HEK293 (cell line): ENCODE data around the gene REG3G.

ENCODE experiments used
- CTCF ChIA-PET: fragments of 350-600 bp; formaldehyde crosslinking; extraction: SDS; loops from one replicate; lab custom pipeline; 2021; ENCODE audit warnings: antibody characterized with exemption; lab: Yijun Ruan, JAX
- POLR2A ChIA-PET: fragments of 300-600 bp; formaldehyde crosslinking; extraction: SDS; loops from one replicate; lab custom pipeline; 2020; ENCODE audit warnings: antibody characterized with exemption, inconsistent platforms; lab: Yijun Ruan, JAX
- H3K27ac ChIP-seq: fragments of 200-500 bp; sonication (Bioruptor generic); 2 replicates; pipeline ENCODE4 v1.5.1; 2014; ENCODE audit warnings: low read depth, low read length, control low read depth, inconsistent platforms; ENCODE audit errors: extremely low read depth
- H3K36me3 ChIP-seq, 2 experiments: fragments of 200-500 bp in 1 of 2; sonication (Bioruptor generic) in 1 of 2; 1 replicate in 1 of 2; 2 replicates in 1 of 2; pipeline ENCODE4 v1.5.1; 2014 to 2017; ENCODE audit warnings: inconsistent platforms in 2 of 2, low read length in 2 of 2; ENCODE audit not compliant: control insufficient read depth in 2 of 2, insufficient read depth in 1 of 2
- H3K4me1 ChIP-seq: fragments of 200-500 bp; sonication (Bioruptor generic); 2 replicates; pipeline ENCODE4 v1.5.1; 2014; ENCODE audit warnings: mild to moderate bottlenecking, low read length, inconsistent platforms; ENCODE audit not compliant: control insufficient read depth, insufficient read depth
- H3K4me3 ChIP-seq: 2 replicates; pipeline ENCODE4 v1.5.1; 2011; ENCODE audit warnings: low read depth, mild to moderate bottlenecking, control low read depth, low read length, moderate library complexity
- H3K9me3 ChIP-seq: fragments of 200-500 bp; sonication (Bioruptor generic); 2 replicates; pipeline ENCODE4 v1.5.1; 2014; ENCODE audit warnings: low read depth, low read length, inconsistent platforms; ENCODE audit not compliant: control insufficient read depth, insufficient read depth
- BCL11B ChIP-seq: fragments of 450-650 bp; formaldehyde crosslinking; IDR thresholded peaks from 2 replicates; pipeline ENCODE4 v1.5.1; 2016; ENCODE audit warnings: low read depth, missing biosample characterization, missing genetic modification characterization
- HOXD13 ChIP-seq: sonication (generic); formaldehyde crosslinking; IDR thresholded peaks from 2 replicates; pipeline ENCODE4 v1.8.0; 2022; ENCODE audit warnings: missing genetic modification reagents, borderline replicate concordance
- IKZF3 ChIP-seq: fragments of 450-650 bp; IDR thresholded peaks from 2 replicates; pipeline ENCODE4 v1.5.0; 2018; ENCODE audit warnings: missing biosample characterization, mild to moderate bottlenecking, missing genetic modification characterization, moderate library complexity
- KLF10 ChIP-seq: fragments of 450-650 bp; IDR thresholded peaks from 2 replicates; pipeline ENCODE4 v1.5.1; 2018; ENCODE audit warnings: missing biosample characterization, mild to moderate bottlenecking, missing genetic modification characterization
- KLF8 ChIP-seq: fragments of 450-650 bp; formaldehyde crosslinking; IDR thresholded peaks from 2 replicates; pipeline ENCODE4 v1.5.1; 2016; ENCODE audit warnings: missing biosample characterization, missing genetic modification characterization
- MEIS1 ChIP-seq: sonication (generic); formaldehyde crosslinking; IDR thresholded peaks from 2 replicates; pipeline ENCODE4 v1.8.1; 2022; ENCODE audit warnings: missing genetic modification reagents, mild to moderate bottlenecking, borderline replicate concordance
- PATZ1 ChIP-seq: fragments of 450-650 bp; formaldehyde crosslinking; IDR thresholded peaks from 2 replicates; pipeline ENCODE4 v1.5.1; 2016; ENCODE audit warnings: missing biosample characterization, missing genetic modification characterization
- ZBTB1 ChIP-seq: fragments of 450-650 bp; formaldehyde crosslinking; IDR thresholded peaks from 2 replicates; pipeline ENCODE4 v1.5.1; 2016; ENCODE audit warnings: missing biosample characterization, missing genetic modification characterization
- ZBTB20 ChIP-seq: fragments of 450-650 bp; formaldehyde crosslinking; IDR thresholded peaks from 2 replicates; pipeline ENCODE4 v1.5.1; 2016; ENCODE audit warnings: missing biosample characterization, missing genetic modification characterization
- ZBTB48 ChIP-seq: fragments of 450-650 bp; formaldehyde crosslinking; IDR thresholded peaks from 2 replicates; pipeline ENCODE4 v1.5.1; 2016; ENCODE audit warnings: missing biosample characterization, missing genetic modification characterization
- ZBTB7A ChIP-seq: fragments of 450-650 bp; formaldehyde crosslinking; IDR thresholded peaks from 2 replicates; pipeline ENCODE4 v1.5.1; 2016; ENCODE audit warnings: low read depth, missing biosample characterization, missing genetic modification characterization
- ZFHX2 ChIP-seq: fragments of 450-650 bp; formaldehyde crosslinking; conservative IDR thresholded peaks from 2 replicates; pipeline ENCODE4 v1.5.1; 2016; ENCODE audit warnings: missing biosample characterization, missing genetic modification characterization
- ZFP41 ChIP-seq: fragments of 450-650 bp; formaldehyde crosslinking; IDR thresholded peaks from 2 replicates; pipeline ENCODE4 v1.5.1; 2016; ENCODE audit warnings: missing biosample characterization, missing genetic modification characterization, borderline replicate concordance
- ZFP69B ChIP-seq: fragments of 450-650 bp; formaldehyde crosslinking; IDR thresholded peaks from 2 replicates; pipeline ENCODE4 v1.5.1; 2016; ENCODE audit warnings: missing biosample characterization, missing genetic modification characterization
- ZIC2 ChIP-seq: fragments of 450-650 bp; formaldehyde crosslinking; IDR thresholded peaks from 2 replicates; pipeline ENCODE4 v1.5.1; 2016; ENCODE audit warnings: missing biosample characterization, missing genetic modification characterization
- ZNF169 ChIP-seq: fragments of 450-650 bp; formaldehyde crosslinking; IDR thresholded peaks from 2 replicates; pipeline ENCODE4 v1.5.1; 2016; ENCODE audit warnings: missing biosample characterization, missing genetic modification characterization
- ZNF214 ChIP-seq: fragments of 450-650 bp; formaldehyde crosslinking; IDR thresholded peaks from 2 replicates; pipeline ENCODE4 v1.5.1; 2017; ENCODE audit warnings: missing biosample characterization, mild to moderate bottlenecking, missing genetic modification characterization, borderline replicate concordance
- ZNF24 ChIP-seq: fragments of 450-650 bp; formaldehyde crosslinking; IDR thresholded peaks from 2 replicates; pipeline ENCODE4 v1.5.1; 2016; ENCODE audit warnings: missing biosample characterization, missing genetic modification characterization
- ZNF292 ChIP-seq: fragments of 450-650 bp; formaldehyde crosslinking; IDR thresholded peaks from 2 replicates; pipeline ENCODE4 v1.5.1; 2016; ENCODE audit warnings: low read depth, missing biosample characterization, missing genetic modification characterization, borderline replicate concordance
- ZNF324 ChIP-seq: fragments of 450-650 bp; formaldehyde crosslinking; IDR thresholded peaks from 2 replicates; pipeline ENCODE4 v1.5.1; 2016; ENCODE audit warnings: missing biosample characterization, missing genetic modification characterization
- ZNF341 ChIP-seq: fragments of 450-650 bp; formaldehyde crosslinking; IDR thresholded peaks from 2 replicates; pipeline ENCODE4; 2016; ENCODE audit warnings: low read depth, missing biosample characterization, missing genetic modification characterization
- ZNF362 ChIP-seq: fragments of 450-650 bp; formaldehyde crosslinking; IDR thresholded peaks from 2 replicates; pipeline ENCODE4 v1.5.1; 2016; ENCODE audit warnings: missing biosample characterization, missing genetic modification characterization
- ZNF48 ChIP-seq: fragments of 450-650 bp; formaldehyde crosslinking; IDR thresholded peaks from 2 replicates; pipeline ENCODE4 v1.5.1; 2016; ENCODE audit warnings: missing biosample characterization, missing genetic modification characterization
- ZNF521 ChIP-seq: fragments of 450-650 bp; formaldehyde crosslinking; IDR thresholded peaks from 2 replicates; pipeline ENCODE4 v1.5.1; 2017; ENCODE audit warnings: missing biosample characterization, mild to moderate bottlenecking, missing genetic modification characterization
- ZNF558 ChIP-seq: fragments of 450-650 bp; formaldehyde crosslinking; IDR thresholded peaks from 2 replicates; pipeline ENCODE4 v1.5.1; 2016; ENCODE audit warnings: missing biosample characterization, missing genetic modification characterization
- ZNF624 ChIP-seq: fragments of 450-650 bp; formaldehyde crosslinking; IDR thresholded peaks from 2 replicates; pipeline ENCODE4 v1.5.1; 2017; ENCODE audit warnings: missing biosample characterization, missing genetic modification characterization
- ZNF626 ChIP-seq: fragments of 450-650 bp; sonication (Bioruptor Pico); formaldehyde crosslinking; IDR thresholded peaks from 2 replicates; pipeline ENCODE4 v1.5.1; 2018; ENCODE audit warnings: missing biosample characterization, missing genetic modification characterization, inconsistent platforms
- ZNF658 ChIP-seq: fragments of 450-650 bp; formaldehyde crosslinking; IDR thresholded peaks from 2 replicates; pipeline ENCODE4; 2016; ENCODE audit warnings: missing biosample characterization, missing genetic modification characterization
- ZNF701 ChIP-seq: fragments of 450-650 bp; formaldehyde crosslinking; IDR thresholded peaks from 2 replicates; pipeline ENCODE4 v1.5.1; 2016; ENCODE audit warnings: missing biosample characterization, missing genetic modification characterization
- ZNF707 ChIP-seq: fragments of 450-650 bp; formaldehyde crosslinking; IDR thresholded peaks from 2 replicates; pipeline ENCODE4 v1.5.1; 2016; ENCODE audit warnings: missing biosample characterization, missing genetic modification characterization
- ZNF777 ChIP-seq: fragments of 450-650 bp; formaldehyde crosslinking; IDR thresholded peaks from 2 replicates; pipeline ENCODE4 v1.5.1; 2017; ENCODE audit warnings: missing biosample characterization, missing genetic modification characterization, borderline replicate concordance
- ZSCAN16 ChIP-seq: fragments of 450-650 bp; formaldehyde crosslinking; IDR thresholded peaks from 2 replicates; pipeline ENCODE4 v1.5.1; 2016; ENCODE audit warnings: missing biosample characterization, missing genetic modification characterization
- ZXDB ChIP-seq: fragments of 450-650 bp; formaldehyde crosslinking; IDR thresholded peaks from 2 replicates; pipeline ENCODE4 v1.5.1; 2016; ENCODE audit warnings: missing biosample characterization, missing genetic modification characterization
- TF ChIP-seq, protein P1 (sequence below): fragments of 450-650 bp; formaldehyde crosslinking; IDR thresholded peaks from 2 replicates; pipeline ENCODE4 v1.5.1; 2016; ENCODE audit warnings: missing biosample characterization, missing genetic modification characterization

The REG3G gene

DNA sequence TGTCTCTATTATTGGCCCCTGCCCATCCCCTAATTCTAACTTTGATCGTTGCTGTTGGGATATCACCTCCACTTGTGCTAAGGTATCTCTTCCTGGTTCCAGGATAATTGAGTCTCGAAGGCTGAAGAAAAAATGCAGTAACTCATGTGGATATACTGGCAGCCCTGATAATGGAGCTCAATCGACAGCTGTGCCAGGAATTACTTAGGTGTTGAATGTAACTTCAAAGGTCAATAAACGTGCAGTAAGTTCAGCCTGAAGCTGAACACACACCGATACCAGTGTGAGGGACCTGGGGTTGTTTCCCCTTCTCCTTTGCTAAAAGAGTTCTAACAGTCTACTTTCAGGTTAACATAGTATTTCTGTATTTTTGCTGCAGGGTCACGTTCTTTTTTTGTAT lies 11.9 kb upstream of the REG3G start:
- CTCF ChIA-PET: no interaction called here
- no peaks in the 10 kb centered on the region for H3K36me3 ChIP-seq
- no peak for TF ChIP-seq ZFP69B (tag by site-specific recombination)
- TF ChIP-seq PATZ1 (tag by site-specific recombination): no peak
- no peak for TF ChIP-seq ZNF701 (tag by site-specific recombination)
- TF ChIP-seq ZSCAN16 (tag by site-specific recombination): no peak
- TF ChIP-seq ZXDB (tag by site-specific recombination): no peak
- TF ChIP-seq ZBTB7A (tag by site-specific recombination): no peak
- TF ChIP-seq ZBTB1 (tag by site-specific recombination): no peak
- TF ChIP-seq HOXD13 (CRISPR knock-in tag): no peak
- TF ChIP-seq KLF8 (tag by site-specific recombination): no peak
- TF ChIP-seq ZNF521 (tag by site-specific recombination): no peak
- TF ChIP-seq MEIS1: no peak
- TF ChIP-seq ZFP41: no peak
- no peak for TF ChIP-seq ZNF707
- TF ChIP-seq IKZF3 (tag by site-specific recombination): no peak
- TF ChIP-seq KLF10: no peak
- no peak for TF ChIP-seq ZNF626 (tag by site-specific recombination)
- no peak for TF ChIP-seq ZNF558 (tag by site-specific recombination)
- TF ChIP-seq ZBTB20 (tag by site-specific recombination): no peak
- TF ChIP-seq ZNF169 (tag by site-specific recombination): no peak
- no peak overlapping the region for H3K27ac ChIP-seq
- H3K9me3 ChIP-seq: no peaks in the 10 kb centered on the region
- POLR2A ChIA-PET: no interaction called here
- H3K4me1 ChIP-seq: no peaks in the 10 kb centered on the region
- H3K4me3 ChIP-seq: no peak overlapping the region

- H3K9me3 ChIP-seq: no peaks in the 10 kb centered on the region
- H3K4me1 ChIP-seq: no peaks in the 10 kb centered on the region
- ChIA-PET CTCF (interaction anchor here (0.9 kb wide), 1 partner anchor 37 kb away, joined by 3 read pairs; no protein-coding TSS in a partner anchor), POLR2A (no interaction called here)
- TF ChIP-seq BCL11B (tag by site-specific recombination) (no peak), ZBTB1 (tag by site-specific recombination) (no peak), ZNF324 (no peak), ZNF214 (tag by site-specific recombination) (no peak), ZNF624 (tag by site-specific recombination) (no peak), ZBTB48 (tag by site-specific recombination) (no peak), KLF10 (no peak), ZIC2 (tag by site-specific recombination) (no peak), ZNF777 (tag by site-specific recombination) (no peak), ZFHX2 (no peak), ZNF362 (tag by site-specific recombination) (no peak), ZNF24 (tag by site-specific recombination) (no peak), ZNF658 (tag by site-specific recombination) (no peak), ZNF292 (tag by site-specific recombination) (no peak), ZNF48 (tag by site-specific recombination) (no peak), ZNF341 (tag by site-specific recombination) (no peak)
- TF ChIP-seq, protein P1, sequence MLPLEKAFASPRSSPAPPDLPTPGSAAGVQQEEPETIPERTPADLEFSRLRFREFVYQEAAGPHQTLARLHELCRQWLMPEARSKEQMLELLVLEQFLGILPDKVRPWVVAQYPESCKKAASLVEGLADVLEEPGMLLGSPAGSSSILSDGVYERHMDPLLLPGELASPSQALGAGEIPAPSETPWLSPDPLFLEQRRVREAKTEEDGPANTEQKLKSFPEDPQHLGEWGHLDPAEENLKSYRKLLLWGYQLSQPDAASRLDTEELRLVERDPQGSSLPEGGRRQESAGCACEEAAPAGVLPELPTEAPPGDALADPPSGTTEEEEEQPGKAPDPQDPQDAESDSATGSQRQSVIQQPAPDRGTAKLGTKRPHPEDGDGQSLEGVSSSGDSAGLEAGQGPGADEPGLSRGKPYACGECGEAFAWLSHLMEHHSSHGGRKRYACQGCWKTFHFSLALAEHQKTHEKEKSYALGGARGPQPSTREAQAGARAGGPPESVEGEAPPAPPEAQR: no peak
- no peak overlapping the region for H3K27ac ChIP-seq
- no peak overlapping the region for H3K4me3 ChIP-seq
- H3K36me3 ChIP-seq: no peaks in the 10 kb centered on the region
Observed at GRCh38 chr2:79016342-79016741, 9.2 kb upstream of the REG3G start.
